M059J (cell line): ENCODE results near the gene NUAK2. TPM values are rescaled to one million over a fixed set of nuclear protein-coding genes. Genes with fewer than 3 reads are reported as not detected.
A peak's percentile ranks its signal among the peaks of the same experiment; 100 is the strongest.

ENCODE experiments used
- DNase-seq: peaks from one replicate; pipeline ENCODE4 v3.0.0-alpha.2; 2012; ENCODE audit warnings: low read depth
- total RNA-seq: library from RNA; depleted of rRNA; stranded (reverse); fragments of >200 nt; shearing (Covaris generic); gene quantifications from 2 replicates; pipeline ENCODE4 v1.2.3, GENCODE V29; 2014

NUAK2 gene
- total RNA-seq, 1 experiment from 2014 or later, result 8.4 TPM

- peak; percentile 75 for DNase-seq
Measured at GRCh38 chr1:205346956-205347574, 25.5 kb upstream of the NUAK2 start.

GRCh38 chr1:205345761-205346160 is 24.2 kb upstream of the NUAK2 start:
- no peak for DNase-seq

- no peak for DNase-seq
Measured at GRCh38 chr1:205344066-205344928, 22.8 kb upstream of the NUAK2 start.

- no peak for DNase-seq
Measured at GRCh38 chr1:205343431-205344065, 22.0 kb upstream of the NUAK2 start.

- no peak for DNase-seq
Measured at GRCh38 chr1:205342986-205343385, 21.4 kb upstream of the NUAK2 start.

- no peak for DNase-seq
Measured at GRCh38 chr1:205340676-205341075, 19.1 kb upstream of the NUAK2 start.

GRCh38 chr1:205339717-205340116 is 18.2 kb upstream of the NUAK2 start:
- no peak for DNase-seq

GRCh38 chr1:205339197-205339702 is 17.7 kb upstream of the NUAK2 start:
- no peak for DNase-seq

- DNase-seq, result no peak
Measured at GRCh38 chr1:205338011-205338410, 16.5 kb upstream of the NUAK2 start.

- DNase-seq, result no peak
Measured at GRCh38 chr1:205337481-205337880, 15.9 kb upstream of the NUAK2 start.

- peak; percentile 76 for DNase-seq
Measured at GRCh38 chr1:205335692-205336091, 14.1 kb upstream of the NUAK2 start.

- DNase-seq, result no peak
Measured at GRCh38 chr1:205332015-205332791, 10.7 kb upstream of the NUAK2 start.

- DNase-seq, result no peak
Measured at GRCh38 chr1:205330150-205330549, 8.6 kb upstream of the NUAK2 start.

- DNase-seq, result no peak
Measured at GRCh38 chr1:205329719-205330118, 8.2 kb upstream of the NUAK2 start.

GRCh38 chr1:205328476-205328875 is 6.9 kb upstream of the NUAK2 start:
- DNase-seq, result peak; percentile 34

GRCh38 chr1:205326812-205327466 is 5.4 kb upstream of the NUAK2 start:
- DNase-seq, result peak; percentile 50

- peak; percentile 79 for DNase-seq
Measured at GRCh38 chr1:205325334-205325884, 3.9 kb upstream of the NUAK2 start.

- DNase-seq, result peak; percentile 66
Measured at GRCh38 chr1:205324781-205325180, 3.2 kb upstream of the NUAK2 start.

- DNase-seq, result no peak
Measured at GRCh38 chr1:205323794-205324193, 2.2 kb upstream of the NUAK2 start.

- DNase-seq, result no peak
Measured at GRCh38 chr1:205321959-205322283, 376 bp upstream of the NUAK2 start.
